ENCODE measurements around the gene CYP1A1.

The CYP1A1 gene

GRCh38 chr15:74725225-74725774 is at the start of gene CYP1A1:
CYP1A1 (minus strand) TSS chr15:74725528; CDS start chr15:74723097, 2,431 bp downstream.
- H3K4me1 ChIP-seq (ENCODE audit: control insufficient read depth, insufficient read depth, low read length), result peaks cover 5% of the 10 kb centered on the region; the same call in 1 of the 2 replicates
- H3K36me3 ChIP-seq (ENCODE audit: control insufficient read depth, insufficient read depth, low read length), result no peaks in the 10 kb centered on the region; the same call in 1 of the 2 replicates
- H3K27me3 ChIP-seq (ENCODE audit: control insufficient read depth, insufficient read depth, low read length), result peaks cover 7% of the 10 kb centered on the region
- no peaks in the 10 kb centered on the region for H3K9me3 ChIP-seq (ENCODE audit: control insufficient read depth, insufficient read depth, low read length)
- no CpG with 5 or more reads among the region's 10 CpGs for WGBS (ENCODE audit: insufficient coverage, insufficient read length)
- H3K27ac ChIP-seq (ENCODE audit: low read length), result no peak within 1 kb of the TSS
- peak within 1 kb of the TSS; percentile 37; the same call in 1 of the 2 replicates for H3K4me3 ChIP-seq (ENCODE audit: low read length)
- no peak for DNase-seq (ENCODE audit: low read depth, low spot score)

- Histone ChIP-seq H3K9me3 (ENCODE audit: control insufficient read depth, insufficient read depth, low read length) (no peaks in the 10 kb centered on the region), H3K27me3 (ENCODE audit: control insufficient read depth, insufficient read depth, low read length) (no peaks in the 10 kb centered on the region), H3K4me1 (ENCODE audit: control insufficient read depth, insufficient read depth, low read length) (peaks cover 3% of the 10 kb centered on the region), H3K27ac (ENCODE audit: low read length) (no peak overlapping the region), H3K4me3 (ENCODE audit: low read length) (no peak overlapping the region), H3K36me3 (ENCODE audit: control insufficient read depth, insufficient read depth, low read length) (no peaks in the 10 kb centered on the region)
- DNase-seq (ENCODE audit: low read depth, low spot score), result no peak
- no CpG with 5 or more reads among the region's 5 CpGs for WGBS (ENCODE audit: insufficient coverage, insufficient read length)
Measured at GRCh38 chr15:74773731-74774252, 48.5 kb upstream of the CYP1A1 start.

- H3K27me3 ChIP-seq (ENCODE audit: control insufficient read depth, insufficient read depth, low read length), result no peaks in the 10 kb centered on the region
- H3K4me3 ChIP-seq (ENCODE audit: low read length), result no peak overlapping the region
- no peaks in the 10 kb centered on the region for H3K9me3 ChIP-seq (ENCODE audit: control insufficient read depth, insufficient read depth, low read length)
- H3K27ac ChIP-seq (ENCODE audit: low read length), result no peak overlapping the region
- H3K4me1 ChIP-seq (ENCODE audit: control insufficient read depth, insufficient read depth, low read length), result peaks cover 3% of the 10 kb centered on the region
- WGBS (ENCODE audit: insufficient coverage, insufficient read length), result no CpG with 5 or more reads among the region's 5 CpGs
- no peaks in the 10 kb centered on the region for H3K36me3 ChIP-seq (ENCODE audit: control insufficient read depth, insufficient read depth, low read length)
- no peak for DNase-seq (ENCODE audit: low read depth, low spot score)
Measured at GRCh38 chr15:74773329-74773728, 48.0 kb upstream of the CYP1A1 start.

GRCh38 chr15:74770211-74770903 is 45.0 kb upstream of the CYP1A1 start:
- Histone ChIP-seq H3K4me3 (ENCODE audit: low read length) (no peak overlapping the region), H3K9me3 (ENCODE audit: control insufficient read depth, insufficient read depth, low read length) (no peaks in the 10 kb centered on the region), H3K27ac (ENCODE audit: low read length) (no peak overlapping the region), H3K27me3 (ENCODE audit: control insufficient read depth, insufficient read depth, low read length) (no peaks in the 10 kb centered on the region), H3K36me3 (ENCODE audit: control insufficient read depth, insufficient read depth, low read length) (no peaks in the 10 kb centered on the region), H3K4me1 (ENCODE audit: control insufficient read depth, insufficient read depth, low read length) (peaks cover 3% of the 10 kb centered on the region; the same call in 1 of the 2 replicates)
- no peak for DNase-seq (ENCODE audit: low read depth, low spot score)
- no CpG with 5 or more reads among the region's 4 CpGs for WGBS (ENCODE audit: insufficient coverage, insufficient read length)

- H3K9me3 ChIP-seq (ENCODE audit: control insufficient read depth, insufficient read depth, low read length), result no peaks in the 10 kb centered on the region
- no CpG with 5 or more reads among the region's 7 CpGs for WGBS (ENCODE audit: insufficient coverage, insufficient read length)
- no peak for DNase-seq (ENCODE audit: low read depth, low spot score)
- H3K4me3 ChIP-seq (ENCODE audit: low read length), result no peak overlapping the region
- H3K27ac ChIP-seq (ENCODE audit: low read length), result no peak overlapping the region
- H3K36me3 ChIP-seq (ENCODE audit: control insufficient read depth, insufficient read depth, low read length), result no peaks in the 10 kb centered on the region
- H3K27me3 ChIP-seq (ENCODE audit: control insufficient read depth, insufficient read depth, low read length), result no peaks in the 10 kb centered on the region
- H3K4me1 ChIP-seq (ENCODE audit: control insufficient read depth, insufficient read depth, low read length), result peaks cover 3% of the 10 kb centered on the region; the same call in 1 of the 2 replicates
Measured at GRCh38 chr15:74769463-74770025, 44.2 kb upstream of the CYP1A1 start.

- no peaks in the 10 kb centered on the region for H3K36me3 ChIP-seq (ENCODE audit: control insufficient read depth, insufficient read depth, low read length)
- H3K27ac ChIP-seq (ENCODE audit: low read length), result no peak overlapping the region
- no peak overlapping the region for H3K4me3 ChIP-seq (ENCODE audit: low read length)
- H3K27me3 ChIP-seq (ENCODE audit: control insufficient read depth, insufficient read depth, low read length), result no peaks in the 10 kb centered on the region
- no CpG with 5 or more reads among the region's 9 CpGs for WGBS (ENCODE audit: insufficient coverage, insufficient read length)
- H3K4me1 ChIP-seq (ENCODE audit: control insufficient read depth, insufficient read depth, low read length), result peaks cover 3% of the 10 kb centered on the region; the same call in 1 of the 2 replicates
- no peak for DNase-seq (ENCODE audit: low read depth, low spot score)
- H3K9me3 ChIP-seq (ENCODE audit: control insufficient read depth, insufficient read depth, low read length), result no peaks in the 10 kb centered on the region
Measured at GRCh38 chr15:74768771-74769342, 43.5 kb upstream of the CYP1A1 start.

- no peaks in the 10 kb centered on the region for H3K27me3 ChIP-seq (ENCODE audit: control insufficient read depth, insufficient read depth, low read length)
- peaks cover 3% of the 10 kb centered on the region; the same call in 1 of the 2 replicates for H3K4me1 ChIP-seq (ENCODE audit: control insufficient read depth, insufficient read depth, low read length)
- no peak for DNase-seq (ENCODE audit: low read depth, low spot score)
- H3K36me3 ChIP-seq (ENCODE audit: control insufficient read depth, insufficient read depth, low read length), result no peaks in the 10 kb centered on the region
- H3K27ac ChIP-seq (ENCODE audit: low read length), result no peak overlapping the region
- no peak overlapping the region for H3K4me3 ChIP-seq (ENCODE audit: low read length)
- WGBS (ENCODE audit: insufficient coverage, insufficient read length), result no CpG with 5 or more reads among the region's 15 CpGs
- no peaks in the 10 kb centered on the region for H3K9me3 ChIP-seq (ENCODE audit: control insufficient read depth, insufficient read depth, low read length)
Measured at GRCh38 chr15:74768099-74768770, 42.9 kb upstream of the CYP1A1 start.

GRCh38 chr15:74767167-74768098 is 42.1 kb upstream of the CYP1A1 start:
- no CpG with 5 or more reads among the region's 14 CpGs for WGBS (ENCODE audit: insufficient coverage, insufficient read length)
- Histone ChIP-seq H3K27ac (ENCODE audit: low read length) (no peak overlapping the region), H3K27me3 (ENCODE audit: control insufficient read depth, insufficient read depth, low read length) (no peaks in the 10 kb centered on the region), H3K4me3 (ENCODE audit: low read length) (no peak overlapping the region), H3K9me3 (ENCODE audit: control insufficient read depth, insufficient read depth, low read length) (no peaks in the 10 kb centered on the region), H3K4me1 (ENCODE audit: control insufficient read depth, insufficient read depth, low read length) (peaks cover 3% of the 10 kb centered on the region; the same call in 1 of the 2 replicates), H3K36me3 (ENCODE audit: control insufficient read depth, insufficient read depth, low read length) (no peaks in the 10 kb centered on the region)
- DNase-seq (ENCODE audit: low read depth, low spot score), result no peak

GRCh38 chr15:74763416-74763815 is 38.1 kb upstream of the CYP1A1 start:
- H3K4me3 ChIP-seq (ENCODE audit: low read length), result no peak overlapping the region
- DNase-seq (ENCODE audit: low read depth, low spot score), result no peak
- H3K27me3 ChIP-seq (ENCODE audit: control insufficient read depth, insufficient read depth, low read length), result no peaks in the 10 kb centered on the region
- no peaks in the 10 kb centered on the region for H3K9me3 ChIP-seq (ENCODE audit: control insufficient read depth, insufficient read depth, low read length)
- no CpG with 5 or more reads among the region's 15 CpGs for whole genome bisulfite sequencing (ENCODE audit: insufficient coverage, insufficient read length)
- no peaks in the 10 kb centered on the region for H3K36me3 ChIP-seq (ENCODE audit: control insufficient read depth, insufficient read depth, low read length)
- no peak overlapping the region for H3K27ac ChIP-seq (ENCODE audit: low read length)
- H3K4me1 ChIP-seq (ENCODE audit: control insufficient read depth, insufficient read depth, low read length), result no peaks in the 10 kb centered on the region
